HG02938 (cell line): ENCODE data around the gene LAYN.

Source experiments
- ATAC-seq: cut with Tn5 transposase; IDR thresholded peaks from one replicate; pipeline ENCODE4 v1.9.1; 2021; ENCODE audit warnings: mild to moderate bottlenecking, moderate library complexity; ENCODE audit not compliant: unreplicated experiment

LAYN gene, protein sequence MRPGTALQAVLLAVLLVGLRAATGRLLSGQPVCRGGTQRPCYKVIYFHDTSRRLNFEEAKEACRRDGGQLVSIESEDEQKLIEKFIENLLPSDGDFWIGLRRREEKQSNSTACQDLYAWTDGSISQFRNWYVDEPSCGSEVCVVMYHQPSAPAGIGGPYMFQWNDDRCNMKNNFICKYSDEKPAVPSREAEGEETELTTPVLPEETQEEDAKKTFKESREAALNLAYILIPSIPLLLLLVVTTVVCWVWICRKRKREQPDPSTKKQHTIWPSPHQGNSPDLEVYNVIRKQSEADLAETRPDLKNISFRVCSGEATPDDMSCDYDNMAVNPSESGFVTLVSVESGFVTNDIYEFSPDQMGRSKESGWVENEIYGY

DNA sequence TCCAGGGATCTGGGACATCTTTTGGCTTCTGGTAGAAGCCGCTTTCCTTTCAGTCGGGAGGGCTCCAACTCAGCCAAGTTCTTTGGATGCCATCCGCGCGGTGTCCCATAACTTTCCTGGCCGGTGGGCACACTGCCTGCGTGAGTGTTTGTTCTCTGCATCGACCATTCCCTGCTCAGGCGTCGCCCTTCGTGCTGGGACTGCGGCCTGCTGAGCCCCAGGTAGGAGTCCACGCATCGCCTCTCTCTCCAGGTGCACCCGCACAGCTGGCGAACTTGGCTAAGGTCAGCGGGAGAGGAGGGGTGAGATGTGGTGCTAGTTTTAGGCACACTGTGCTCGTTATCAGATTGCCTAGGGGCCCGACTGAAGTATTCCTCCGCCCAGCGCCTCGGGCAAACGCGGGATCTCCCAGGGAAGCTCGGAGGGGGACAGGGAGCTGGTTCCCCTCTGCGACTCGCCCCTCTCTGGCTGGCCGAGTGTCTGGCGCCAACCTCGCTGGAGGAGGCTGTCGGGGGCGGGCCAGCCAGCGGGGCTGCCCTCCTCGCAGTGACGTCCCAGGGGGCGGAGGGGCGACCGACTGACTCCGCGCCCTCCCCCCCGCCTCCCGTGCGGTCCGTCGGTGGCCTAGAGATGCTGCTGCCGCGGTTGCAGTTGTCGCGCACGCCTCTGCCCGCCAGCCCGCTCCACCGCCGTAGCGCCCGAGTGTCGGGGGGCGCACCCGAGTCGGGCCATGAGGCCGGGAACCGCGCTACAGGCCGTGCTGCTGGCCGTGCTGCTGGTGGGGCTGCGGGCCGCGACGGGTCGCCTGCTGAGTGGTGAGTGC is at the start of gene LAYN:
TSS of gene LAYN (plus strand) at position 607 of the 823 bp plus-strand sequence. CDS start at position 731, 124 bp downstream.
- ATAC-seq = no peak

DNA sequence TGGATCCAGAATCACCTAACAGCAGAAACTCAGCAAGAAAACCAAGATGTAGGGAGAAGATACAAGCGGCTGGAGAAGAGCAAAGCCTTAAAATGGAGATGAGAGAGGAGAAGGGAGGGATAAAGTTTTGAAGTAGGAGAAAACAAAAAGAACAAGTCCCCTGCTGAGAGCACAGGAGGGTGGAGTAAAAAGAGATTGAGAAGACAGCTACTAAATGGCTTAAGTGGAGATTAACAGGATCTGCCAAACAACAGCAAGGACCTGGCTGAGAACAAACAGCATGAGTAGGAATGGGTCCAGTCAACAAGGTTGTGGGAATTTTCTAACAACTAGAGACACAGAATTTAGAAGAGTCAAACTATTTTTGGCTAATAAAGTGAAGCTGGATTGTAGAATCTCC is 46.5 kb upstream of the LAYN start:
- no peak for ATAC-seq

DNA sequence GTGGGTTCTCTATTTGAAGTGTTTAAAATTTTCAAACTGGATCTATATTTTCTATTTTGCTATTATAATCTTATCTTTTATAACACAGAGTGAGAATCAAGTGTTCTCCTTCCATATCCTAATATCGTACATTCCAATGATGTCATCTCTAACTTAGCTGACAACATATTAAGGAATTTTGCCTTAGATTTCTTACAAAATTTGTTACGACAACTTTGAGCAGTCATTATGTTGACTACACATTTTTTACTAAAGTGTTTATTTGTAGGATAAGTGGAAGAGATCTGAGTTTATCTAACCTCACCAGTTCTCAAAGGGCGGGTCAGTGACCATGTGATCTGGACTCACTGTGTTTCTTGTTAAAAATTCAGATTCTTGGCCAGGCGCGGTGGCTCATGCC is 41.0 kb upstream of the LAYN start:
- no peak for ATAC-seq

DNA sequence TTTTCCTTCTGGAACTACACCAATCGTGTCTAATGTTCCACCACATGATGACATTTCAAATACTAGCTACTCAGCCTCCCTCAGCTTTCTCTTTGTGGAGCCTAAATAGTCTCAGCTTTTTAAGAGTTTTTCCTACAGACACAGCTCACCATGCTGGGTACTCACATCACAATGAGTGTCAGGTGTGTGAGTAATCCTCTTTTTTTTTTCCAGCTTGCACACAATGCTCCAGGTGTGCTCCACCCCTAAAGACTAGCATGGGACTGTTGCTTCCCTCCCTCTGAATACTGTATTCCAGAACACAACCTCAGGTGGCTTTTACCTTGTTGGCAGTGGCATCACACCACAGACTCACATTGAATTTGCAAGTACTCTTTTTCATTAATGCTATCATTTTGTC is 40.0 kb upstream of the LAYN start:
- no peak for ATAC-seq

DNA sequence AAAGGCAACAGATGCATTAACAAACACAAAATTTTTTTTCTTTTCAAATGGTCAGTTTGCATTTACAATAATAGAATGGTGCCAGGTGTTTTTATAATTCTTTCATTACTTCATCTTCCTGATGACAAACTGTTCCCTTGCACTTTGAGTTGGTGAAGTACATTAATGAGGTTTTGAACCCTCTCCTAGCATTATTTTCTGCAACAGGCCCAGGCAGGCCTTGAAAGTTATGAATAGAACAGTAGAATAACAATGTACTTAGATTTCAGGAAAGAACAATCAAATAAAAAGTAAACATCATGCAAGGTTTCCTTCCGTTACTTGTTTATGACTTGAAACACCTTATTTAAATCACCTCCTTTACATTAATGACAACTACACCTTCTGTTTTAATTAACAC is 37.9 kb upstream of the LAYN start:
- ATAC-seq = no peak

DNA sequence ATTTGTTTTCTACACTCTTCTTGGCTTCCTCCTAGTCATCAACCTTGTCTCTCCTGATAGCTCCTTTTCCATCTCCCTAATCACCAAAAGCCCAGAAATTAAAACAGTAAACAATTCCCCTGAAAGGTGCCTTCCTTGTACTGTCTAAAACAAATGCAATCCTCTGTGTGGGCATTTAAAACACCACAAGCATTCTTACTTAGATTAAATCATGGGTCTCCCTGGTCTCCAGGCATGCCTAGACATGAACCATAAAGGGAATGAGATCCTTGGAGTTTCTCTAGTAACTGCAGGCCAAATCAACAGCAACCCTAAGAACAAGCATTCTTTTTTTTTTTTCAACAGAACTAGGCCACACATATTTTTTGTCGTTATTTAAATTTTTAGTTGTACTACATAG is 30.2 kb upstream of the LAYN start:
- ATAC-seq = no peak

DNA sequence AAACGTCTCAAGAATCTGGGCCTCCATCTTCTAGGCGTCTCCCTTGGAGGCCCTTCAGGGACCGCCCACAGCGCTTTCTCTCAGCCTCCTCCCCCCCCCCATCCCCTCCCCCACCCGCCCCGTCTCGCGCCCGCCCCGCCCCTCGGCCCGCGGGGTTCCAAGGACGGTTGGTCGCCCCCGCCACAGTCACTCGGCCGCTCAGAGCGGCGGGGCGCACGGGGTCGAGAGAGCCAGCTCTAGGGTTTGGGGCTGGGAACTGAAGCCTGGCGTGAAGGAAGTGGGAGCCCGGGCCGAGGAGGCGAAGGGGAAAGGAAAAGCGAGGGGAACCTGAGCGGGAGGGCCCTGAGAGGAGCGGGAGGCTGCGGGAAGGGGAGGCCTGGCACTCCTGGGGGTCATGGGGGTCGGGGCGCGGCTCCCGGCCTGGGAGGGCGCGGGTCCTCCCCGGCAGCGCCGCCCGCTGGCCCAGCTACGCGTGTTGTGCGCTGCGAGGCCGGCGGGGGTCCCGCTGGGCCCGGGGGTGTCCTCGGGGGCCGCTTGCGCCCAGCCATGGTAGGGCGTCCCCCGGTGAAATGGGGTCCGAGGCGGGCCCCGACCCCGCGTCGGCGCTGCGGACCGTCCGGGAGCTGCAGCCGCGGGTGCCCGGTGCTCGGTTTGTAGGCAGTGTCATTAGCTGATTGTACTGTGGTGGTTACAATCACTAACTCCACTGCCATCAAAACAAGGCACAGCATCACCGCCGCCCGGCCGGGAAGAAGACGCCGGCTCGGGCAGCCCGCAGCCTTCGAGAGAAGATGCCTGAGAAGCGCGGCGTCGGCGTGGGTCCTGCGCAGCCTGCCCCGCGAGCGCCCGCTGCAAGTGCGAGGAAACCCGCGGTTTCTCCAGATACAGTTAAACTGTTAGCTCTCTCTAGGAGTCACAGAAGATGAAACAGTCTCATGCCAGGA is 28.0 kb upstream of the LAYN start, which contains the start of gene BTG4:
TSS of gene BTG4 (minus strand) at position 91 of the 944 bp plus-strand sequence. CDS start 13,610 bp downstream, outside the sequence.
- ATAC-seq = no peak

DNA sequence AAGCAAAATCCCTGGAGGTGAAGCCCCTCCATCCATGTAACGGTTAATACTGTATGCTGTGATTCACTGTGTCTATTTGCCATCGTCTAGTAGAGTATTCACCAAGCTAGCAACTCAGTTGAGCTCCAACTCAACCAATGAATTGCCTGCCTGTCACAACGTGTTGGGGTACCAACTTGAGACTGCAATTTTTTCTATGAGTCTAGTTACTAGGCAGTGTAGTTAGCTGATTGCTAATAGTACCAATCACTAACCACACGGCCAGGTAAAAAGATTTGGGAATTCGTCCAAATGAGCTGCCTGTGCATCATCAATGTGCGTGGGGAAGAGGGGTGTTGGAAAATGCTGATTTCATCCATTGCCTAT is 27.3 kb upstream of the LAYN start:
- ATAC-seq = no peak

DNA sequence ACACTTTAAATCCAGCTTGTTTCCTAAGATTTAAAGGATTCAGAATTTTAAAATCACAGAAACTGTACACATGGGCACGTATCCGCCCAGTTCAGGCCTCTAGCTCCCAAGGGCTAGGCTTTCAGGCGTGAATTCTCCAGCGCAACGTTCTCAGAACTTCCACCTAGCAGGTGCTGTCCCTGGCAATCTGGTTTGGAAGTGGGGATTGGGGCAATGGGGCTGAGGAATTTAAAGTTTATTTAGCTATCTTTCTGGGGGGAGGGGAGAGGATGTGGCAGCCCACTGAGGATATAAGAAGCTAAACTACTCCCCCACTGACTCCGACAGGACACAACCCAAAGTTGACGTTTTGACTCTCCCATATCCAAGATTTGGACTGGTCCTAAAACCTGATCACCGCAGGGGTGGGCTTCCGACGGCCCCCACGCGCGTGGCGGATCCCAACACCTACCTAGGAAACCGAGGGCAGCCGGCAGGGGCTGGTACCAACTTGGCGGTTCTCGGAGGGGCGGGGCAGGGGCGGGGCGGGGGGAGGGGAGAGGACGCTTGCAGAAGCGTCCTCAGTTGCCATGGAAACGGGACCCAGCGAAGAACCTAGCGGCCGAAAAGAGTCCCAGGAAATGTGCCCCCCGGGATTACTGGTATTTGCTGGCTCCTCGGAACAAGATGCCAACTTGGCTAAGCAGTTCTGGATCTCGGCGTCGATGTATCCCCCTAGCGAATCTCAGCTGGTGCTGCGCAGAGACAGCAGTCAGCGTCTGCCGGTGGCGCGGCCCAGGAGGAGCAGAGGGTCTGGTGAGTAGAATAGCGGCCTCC is 26.1 kb upstream of the LAYN start, which contains the start of gene HOATZ:
TSS of gene HOATZ (plus strand) at position 563 of the 816 bp plus-strand sequence. CDS start at position 570, 7 bp downstream.
- ATAC-seq = no peak

DNA sequence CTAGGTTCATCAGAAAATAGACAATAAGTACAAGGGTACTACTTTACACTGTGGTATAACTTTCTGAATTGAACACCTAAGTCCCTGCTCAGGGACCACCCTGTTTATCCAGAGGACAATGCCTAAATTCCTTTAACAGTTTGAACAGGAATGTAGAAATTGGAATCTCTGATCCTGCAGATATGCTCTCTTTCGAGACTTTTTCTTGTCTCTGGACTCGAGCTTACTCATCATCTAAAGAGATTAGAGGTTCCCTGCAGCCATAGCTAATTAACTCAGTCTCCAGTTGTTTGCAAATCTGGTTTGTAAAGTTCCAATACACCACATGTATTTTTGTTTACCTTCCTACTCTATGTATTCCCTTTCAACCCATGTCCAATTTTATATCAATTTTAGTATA is 24.9 kb upstream of the LAYN start:
- ATAC-seq = no peak

DNA sequence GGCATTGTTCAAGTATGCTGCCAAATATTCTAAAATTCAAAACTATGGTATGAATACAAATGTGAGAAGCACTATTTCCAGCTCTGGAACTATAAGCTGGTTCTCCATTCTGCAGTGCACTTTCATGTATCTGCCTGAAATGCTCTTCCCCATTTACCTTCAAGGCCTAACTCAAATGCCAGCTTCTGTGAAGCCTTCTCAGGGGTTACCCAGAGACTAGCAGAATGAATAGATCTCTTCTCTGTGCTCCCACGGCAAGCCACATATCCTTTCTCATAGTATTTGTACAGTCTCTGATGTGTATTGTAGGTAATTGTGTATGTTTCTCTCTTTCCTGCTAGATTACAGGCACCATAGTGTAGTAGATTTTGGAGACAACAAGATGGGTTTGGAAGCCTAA is 21.9 kb upstream of the LAYN start:
- no peak for ATAC-seq

DNA sequence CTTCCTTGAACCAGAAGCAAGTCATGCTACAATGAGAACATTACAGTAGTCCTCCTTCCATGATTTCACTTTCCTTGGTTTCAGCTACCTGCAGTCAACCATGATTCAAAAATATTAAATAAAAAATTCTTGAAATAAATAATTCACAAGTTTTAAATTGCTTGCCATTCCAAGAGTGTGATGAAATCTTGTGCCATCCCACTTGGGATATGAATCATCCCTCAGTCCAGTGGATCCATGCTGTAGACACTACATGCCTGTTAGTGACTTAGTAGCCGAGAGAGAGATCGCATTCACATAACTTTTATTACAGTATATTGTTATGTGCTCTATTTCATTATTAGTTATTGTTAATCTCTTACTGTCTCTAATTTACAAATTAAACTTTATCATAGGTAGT is 20.0 kb upstream of the LAYN start:
- ATAC-seq = no peak

DNA sequence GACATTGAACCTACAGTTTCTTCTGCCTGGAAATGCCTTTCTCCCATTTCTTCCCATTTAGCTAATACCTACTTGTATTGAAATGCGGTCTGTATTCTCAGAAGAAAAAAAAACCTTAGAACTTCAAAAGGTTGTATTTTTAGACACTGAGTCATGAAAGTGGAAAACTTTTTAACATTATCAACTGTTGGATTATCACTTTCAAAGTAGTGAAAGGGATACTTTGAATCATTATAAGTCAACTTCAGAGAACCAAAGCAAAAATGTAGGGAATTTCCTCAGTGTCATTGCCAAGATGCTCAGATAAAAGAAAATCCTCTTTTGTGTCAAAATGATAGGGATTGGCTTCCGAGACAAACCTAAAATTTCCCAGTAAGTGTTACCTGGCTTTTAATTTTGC is 19.4 kb upstream of the LAYN start:
- no peak for ATAC-seq

DNA sequence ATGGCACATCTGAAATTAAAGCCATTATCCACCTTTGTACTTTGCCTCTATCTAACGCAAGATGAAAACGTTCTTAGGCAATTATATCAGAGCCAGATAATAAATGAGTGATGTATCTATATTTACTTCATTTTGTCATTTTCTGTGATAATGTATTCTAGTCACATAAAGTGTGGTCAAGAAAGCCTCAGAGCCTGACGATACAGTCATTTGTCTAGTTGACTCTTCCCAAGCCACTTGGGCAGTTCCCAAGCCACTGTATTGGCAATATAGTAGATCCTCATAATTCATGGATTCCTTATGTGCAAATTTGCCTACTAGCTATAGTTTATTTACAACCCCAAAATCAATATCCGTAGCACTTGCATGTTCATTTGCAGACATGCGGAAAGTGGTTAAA is 18.1 kb upstream of the LAYN start:
- ATAC-seq = no peak

DNA sequence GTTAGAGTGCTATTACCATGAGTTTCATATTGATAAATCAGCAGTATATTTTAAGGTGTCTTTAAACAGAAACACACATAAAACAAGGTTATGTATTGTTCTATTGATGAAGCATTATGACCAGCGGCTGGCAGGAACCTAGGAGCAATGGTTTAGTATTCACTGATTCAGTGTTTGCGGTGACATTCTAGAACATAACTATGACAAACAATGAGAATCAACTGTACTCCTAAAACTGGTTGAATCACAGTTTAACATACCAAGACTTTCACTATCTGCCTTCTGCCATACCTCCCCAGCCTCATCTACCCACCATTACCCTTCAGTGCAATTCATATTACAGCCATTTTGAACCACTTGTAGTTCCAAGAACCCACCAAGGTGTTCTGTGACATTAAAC is 17.2 kb upstream of the LAYN start:
- no peak for ATAC-seq

DNA sequence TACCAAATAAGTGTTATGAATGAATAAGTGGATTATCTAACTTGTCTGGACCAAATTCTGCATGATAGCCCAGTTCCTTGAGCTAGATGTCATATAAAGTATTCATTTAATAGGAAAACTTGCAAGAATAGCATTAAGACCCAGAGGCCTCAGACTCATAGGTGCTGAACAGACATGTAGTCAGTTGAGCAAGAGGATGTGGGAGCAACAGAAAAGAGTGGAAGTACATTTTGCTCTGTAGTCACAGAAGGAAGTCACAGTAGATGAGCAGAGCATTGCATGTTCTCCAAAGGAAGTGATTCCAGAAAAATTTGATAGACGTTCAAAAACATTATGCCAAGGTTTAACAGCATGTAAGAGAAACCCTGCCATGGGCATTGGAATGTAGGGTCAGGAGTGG is 16.5 kb upstream of the LAYN start:
- ATAC-seq = no peak

DNA sequence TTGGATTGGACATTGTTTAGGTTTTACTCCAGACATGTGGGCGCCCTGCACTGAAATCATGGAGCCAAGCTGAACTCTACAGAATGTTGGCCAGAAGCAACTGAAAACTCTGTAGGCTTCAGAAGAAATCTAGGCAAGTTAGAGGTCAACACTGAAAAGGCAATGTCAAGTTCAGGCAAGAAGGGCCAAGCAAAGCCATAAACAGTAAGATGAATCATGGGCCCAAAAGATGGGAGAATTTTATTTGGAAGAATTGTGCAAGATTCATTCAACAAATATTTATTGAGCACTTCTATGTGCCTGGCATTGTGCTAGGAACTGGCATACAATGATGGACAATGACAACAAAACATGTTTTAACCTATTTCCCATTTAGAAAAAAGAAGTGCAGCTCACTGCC is 15.1 kb upstream of the LAYN start:
- no peak for ATAC-seq

DNA sequence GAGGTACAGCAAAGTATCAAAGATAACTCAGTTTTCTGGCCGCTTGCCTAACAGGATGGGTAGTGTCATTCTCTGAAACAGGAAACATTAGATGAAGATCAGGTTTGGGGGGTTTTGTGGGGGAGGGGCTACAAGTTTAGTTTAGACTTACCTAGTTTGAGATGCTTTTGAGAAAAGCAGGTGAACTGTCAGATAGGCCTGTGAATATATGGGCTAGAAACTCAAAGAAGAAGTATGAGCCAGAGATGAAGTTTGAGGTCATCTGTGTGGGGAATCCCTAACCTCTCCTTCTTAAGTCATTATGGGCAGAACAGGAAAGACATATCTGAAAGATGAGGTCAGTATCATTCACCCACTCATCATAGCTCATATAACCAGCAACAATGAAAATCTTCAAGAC is 14.0 kb upstream of the LAYN start:
- no peak for ATAC-seq

DNA sequence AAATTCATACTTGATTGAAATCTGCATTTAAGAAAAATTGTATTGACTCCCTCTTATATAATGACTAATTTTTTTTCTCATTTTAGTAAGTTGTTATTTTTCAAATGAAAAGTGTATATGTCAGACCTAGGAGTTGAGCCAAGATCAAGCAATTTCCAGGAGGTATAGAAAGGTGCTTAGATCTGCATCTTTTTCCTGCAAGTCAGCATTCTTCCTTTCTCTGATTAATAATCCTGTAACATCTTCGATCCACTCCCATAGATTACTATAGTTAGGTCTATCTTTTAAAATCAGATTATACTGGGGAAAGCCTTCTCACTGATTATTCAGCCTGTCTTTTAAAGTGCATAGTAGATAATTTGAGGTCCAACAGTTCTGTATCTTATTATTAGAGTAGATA is 13.2 kb upstream of the LAYN start:
- no peak for ATAC-seq

DNA sequence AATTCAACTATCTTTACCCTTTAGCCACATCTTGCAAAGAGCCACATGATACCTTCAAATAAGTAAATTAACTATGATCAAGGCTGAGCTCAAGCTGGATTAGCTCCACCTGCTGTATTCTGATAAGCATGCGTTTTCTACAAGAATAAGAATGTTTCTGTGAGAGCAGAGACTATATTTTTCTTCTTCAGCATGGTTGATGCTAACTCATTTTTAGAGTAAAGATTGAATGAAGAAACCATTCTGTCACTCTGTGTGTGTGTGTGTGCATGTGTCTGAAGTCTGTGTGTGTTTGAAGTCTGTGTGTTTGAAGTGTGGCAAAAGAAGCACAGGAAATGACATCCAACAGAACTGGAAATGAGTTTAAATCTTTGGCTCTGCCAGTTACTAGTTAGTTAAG is 12.0 kb upstream of the LAYN start:
- ATAC-seq = no peak
